ENCODE data around the gene DUSP1.

- TF ChIP-seq POLR2AphosphoS5 (IDR thresholded peaks at IDR 0.05; ENCODE audit: low read depth, low read length) (no peak), SIN3A (IDR thresholded peaks at IDR 0.05; ENCODE audit: borderline replicate concordance, insufficient read depth, low read length) (no peak), REST (IDR thresholded peaks at IDR 0.05; ENCODE audit: insufficient read depth in 1 of 2, low read depth in 2 of 2, low read length in 2 of 2) (no peak), TAF1 (IDR thresholded peaks at IDR 0.05; ENCODE audit: borderline replicate concordance, insufficient read depth, low read length) (no peak)
Measured at GRCh38 chr5:172754596-172755356, 16.2 kb downstream of the DUSP1 start.

All from PFSK-1 (cell line).